DND-41 (cell line): Measurements from ENCODE around the gene RGL1.

Experiments used
- ATAC-seq: fragments of 200-7000 bp; cut with Tn5 transposase; 3 replicates; pipeline ENCODE4 v1.9.1; 2021; ENCODE audit warnings: low read depth; ENCODE audit not compliant: insufficient read depth
- DNase-seq: peaks from one replicate; pipeline ENCODE4 v3.0.0-alpha.2; 2020
- H2AFZ ChIP-seq: 2 replicates; pipeline ENCODE4 v1.6.0; 2012; ENCODE audit warnings: low read depth, low read length
- H3K27ac ChIP-seq: 2 replicates; pipeline ENCODE4 v1.5.1; 2012; ENCODE audit warnings: low read length, inconsistent platforms
- H3K27me3 ChIP-seq: fragments of 200-600 bp; sonication (generic); 2 replicates; pipeline ENCODE4 v1.6.0; 2012; ENCODE audit warnings: low read length, mild to moderate bottlenecking, inconsistent platforms; ENCODE audit not compliant: insufficient read depth, poor library complexity
- H3K36me3 ChIP-seq: 2 replicates; pipeline ENCODE4 v1.5.1; 2012; ENCODE audit warnings: low read length, inconsistent platforms; ENCODE audit not compliant: insufficient read depth
- H3K4me1 ChIP-seq: 2 replicates; pipeline ENCODE4 v1.5.1; 2012; ENCODE audit warnings: mild to moderate bottlenecking, low read length; ENCODE audit not compliant: insufficient read depth
- H3K4me2 ChIP-seq: 2 replicates; pipeline ENCODE4 v1.6.0; 2012; ENCODE audit warnings: mild to moderate bottlenecking, moderate library complexity, low read length, inconsistent platforms; ENCODE audit not compliant: insufficient read depth
- H3K4me3 ChIP-seq, 2 experiments: fragments of 200-600 bp in 1 of 2; shearing (Covaris generic) in 1 of 2; 2 replicates each; pipeline ENCODE4 v1.5.1; 2012 to 2016; ENCODE audit warnings: inconsistent platforms in 2 of 2, low read length in 2 of 2, mild to moderate bottlenecking in 2 of 2, low read depth in 1 of 2, moderate library complexity in 1 of 2
- H3K79me2 ChIP-seq: 2 replicates; pipeline ENCODE4 v1.6.0; 2012; ENCODE audit warnings: low read length, inconsistent platforms; ENCODE audit not compliant: insufficient read depth
- H3K9ac ChIP-seq: 2 replicates; pipeline ENCODE4 v1.6.0; 2012; ENCODE audit warnings: low read depth, mild to moderate bottlenecking, inconsistent platforms, low read length, moderate library complexity
- H3K9me3 ChIP-seq: 2 replicates; pipeline ENCODE4 v1.5.1; 2012; ENCODE audit warnings: low read length, moderate library complexity, mild to moderate bottlenecking, inconsistent platforms; ENCODE audit not compliant: insufficient read depth, severe bottlenecking
- H4K20me1 ChIP-seq: 2 replicates; pipeline ENCODE4 v1.6.0; 2012; ENCODE audit warnings: low read length; ENCODE audit not compliant: insufficient read depth
- CTCF ChIP-seq: IDR thresholded peaks from 2 replicates; pipeline ENCODE4 v1.5.1; 2012; ENCODE audit warnings: borderline replicate concordance, low read length, moderate library complexity, mild to moderate bottlenecking; ENCODE audit not compliant: poor library complexity, severe bottlenecking; ENCODE audit errors: extremely low read depth
- EZH2 ChIP-seq: IDR thresholded peaks from 3 replicates; pipeline ENCODE4 v1.6.1; 2012; ENCODE audit warnings: borderline replicate concordance, low read depth, mild to moderate bottlenecking, moderate library complexity, low read length, inconsistent platforms; ENCODE audit not compliant: severe bottlenecking

The RGL1 gene

DNA sequence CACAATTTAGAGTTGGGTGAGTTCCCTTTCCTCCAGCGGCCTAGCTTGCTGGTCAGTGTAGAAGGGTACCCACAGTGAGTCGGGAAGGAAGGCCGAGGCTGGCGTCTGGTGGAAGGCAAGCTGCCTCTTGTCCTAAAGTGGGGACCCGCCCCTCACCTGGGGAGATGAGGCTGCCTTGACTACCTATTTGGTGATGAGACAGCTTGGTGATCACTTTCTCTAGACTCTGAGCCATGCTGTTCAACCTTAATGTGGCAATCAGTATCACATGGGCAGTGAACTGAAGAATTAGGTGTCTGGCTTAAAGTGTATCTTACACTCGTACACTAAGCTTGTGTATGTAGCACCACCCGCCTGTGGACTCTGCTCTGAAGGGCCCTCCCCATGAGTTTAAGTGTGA is 131.9 kb downstream of the RGL1 start:
- TF ChIP-seq EZH2 (no peak), CTCF (no peak)
- DNase-seq, result no peak

GRCh38 chr1:183937611-183938010 is 132.7 kb downstream of the RGL1 start:
- no peak for ATAC-seq
- no peak for DNase-seq
- peaks cover 10% of the 10 kb centered on the region for H3K27me3 ChIP-seq
- H3K27ac ChIP-seq, result no peak overlapping the region
- H3K4me1 ChIP-seq, result peaks cover under 1% of the 10 kb centered on the region; the same call in 1 of the 2 replicates
- H3K9ac ChIP-seq, result no peak overlapping the region
- H3K36me3 ChIP-seq, result no peaks in the 10 kb centered on the region
- H2AFZ ChIP-seq, result no peak overlapping the region
- H3K4me2 ChIP-seq, result no peak overlapping the region
- H4K20me1 ChIP-seq, result no peaks in the 10 kb centered on the region
- no peaks in the 10 kb centered on the region for H3K9me3 ChIP-seq
- H3K79me2 ChIP-seq, result no peaks in the 10 kb centered on the region
- TF ChIP-seq CTCF, result no peak
- TF ChIP-seq EZH2, result no peak
- H3K4me3 ChIP-seq, result no peak overlapping the region

More for the DNA sequence above, 131.9 kb downstream of the RGL1 start:
- Histone ChIP-seq H3K27me3 (peaks cover 10% of the 10 kb centered on the region), H3K27ac (no peak overlapping the region), H3K36me3 (no peaks in the 10 kb centered on the region), H4K20me1 (no peaks in the 10 kb centered on the region), H2AFZ (no peak overlapping the region), H3K9ac (no peak overlapping the region), H3K4me1 (no peaks in the 10 kb centered on the region), H3K79me2 (no peaks in the 10 kb centered on the region), H3K4me3 (no peak overlapping the region), H3K9me3 (no peaks in the 10 kb centered on the region), H3K4me2 (no peak overlapping the region)
- ATAC-seq, result no peak

DNA sequence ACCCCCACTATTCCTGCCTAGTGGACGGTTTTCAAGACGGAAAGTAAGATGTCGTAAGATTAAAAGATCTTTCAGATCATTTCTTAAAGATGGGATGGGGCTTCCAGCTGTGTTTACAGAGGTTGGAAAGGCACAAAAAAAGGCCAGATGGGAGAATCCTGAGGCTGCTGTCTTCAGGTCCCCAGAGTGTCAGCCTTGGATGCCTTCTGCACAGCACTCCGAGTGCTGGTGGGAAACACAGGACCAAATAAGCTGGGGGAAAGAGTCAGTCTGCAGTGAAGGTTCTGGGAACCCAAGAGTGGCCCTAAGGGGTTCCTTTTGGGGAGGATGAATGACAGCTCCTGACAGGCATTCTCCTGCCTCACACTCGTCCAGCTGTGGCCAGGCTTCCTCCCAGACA is 136.1 kb downstream of the RGL1 start:
- no peak overlapping the region for H3K4me3 ChIP-seq
- peaks cover 14% of the 10 kb centered on the region for H3K27me3 ChIP-seq
- no peaks in the 10 kb centered on the region for H4K20me1 ChIP-seq
- no peak overlapping the region for H2AFZ ChIP-seq
- ATAC-seq, result no peak
- no peaks in the 10 kb centered on the region for H3K9me3 ChIP-seq
- no peaks in the 10 kb centered on the region for H3K79me2 ChIP-seq
- no peaks in the 10 kb centered on the region for H3K36me3 ChIP-seq
- no peak overlapping the region for H3K9ac ChIP-seq
- no peak for DNase-seq
- TF ChIP-seq EZH2 (no peak), CTCF (no peak)
- no peak overlapping the region for H3K27ac ChIP-seq
- peaks cover 13% of the 10 kb centered on the region for H3K4me1 ChIP-seq
- H3K4me2 ChIP-seq, result no peak overlapping the region
